ENCODE results near the gene FAM117B.

The FAM117B gene

DNA sequence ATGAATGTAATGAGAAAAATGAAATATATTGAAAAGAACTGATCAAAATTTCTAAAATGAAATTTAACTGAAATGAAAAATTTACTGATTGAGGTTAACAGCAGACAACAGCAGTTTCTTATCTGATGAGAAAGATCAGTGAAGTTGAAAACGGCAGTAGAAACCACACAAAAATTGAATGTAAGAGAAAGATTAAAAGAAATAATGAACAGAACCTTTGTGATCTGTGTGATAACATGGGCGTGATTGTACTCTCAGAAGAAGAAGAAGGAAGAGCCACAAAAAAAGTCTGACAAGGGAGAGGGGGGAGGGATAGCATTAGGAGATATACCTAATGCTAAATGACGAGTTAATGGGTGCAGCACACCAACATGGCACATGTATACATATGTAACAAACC, 45.2 kb downstream of the FAM117B start:
- TF ChIP-seq, protein P1, sequence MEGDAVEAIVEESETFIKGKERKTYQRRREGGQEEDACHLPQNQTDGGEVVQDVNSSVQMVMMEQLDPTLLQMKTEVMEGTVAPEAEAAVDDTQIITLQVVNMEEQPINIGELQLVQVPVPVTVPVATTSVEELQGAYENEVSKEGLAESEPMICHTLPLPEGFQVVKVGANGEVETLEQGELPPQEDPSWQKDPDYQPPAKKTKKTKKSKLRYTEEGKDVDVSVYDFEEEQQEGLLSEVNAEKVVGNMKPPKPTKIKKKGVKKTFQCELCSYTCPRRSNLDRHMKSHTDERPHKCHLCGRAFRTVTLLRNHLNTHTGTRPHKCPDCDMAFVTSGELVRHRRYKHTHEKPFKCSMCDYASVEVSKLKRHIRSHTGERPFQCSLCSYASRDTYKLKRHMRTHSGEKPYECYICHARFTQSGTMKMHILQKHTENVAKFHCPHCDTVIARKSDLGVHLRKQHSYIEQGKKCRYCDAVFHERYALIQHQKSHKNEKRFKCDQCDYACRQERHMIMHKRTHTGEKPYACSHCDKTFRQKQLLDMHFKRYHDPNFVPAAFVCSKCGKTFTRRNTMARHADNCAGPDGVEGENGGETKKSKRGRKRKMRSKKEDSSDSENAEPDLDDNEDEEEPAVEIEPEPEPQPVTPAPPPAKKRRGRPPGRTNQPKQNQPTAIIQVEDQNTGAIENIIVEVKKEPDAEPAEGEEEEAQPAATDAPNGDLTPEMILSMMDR (IDR thresholded peaks at IDR 0.05; ENCODE audit: control insufficient read depth, insufficient read depth, low read depth, low read length, missing control alignments) = no peak
- H3K4me3 ChIP-seq (ENCODE audit: control insufficient read depth, low read depth, low read length) = no peak overlapping the region
- no peak for DNase-seq (ENCODE audit: low read depth)

- TF ChIP-seq, protein P1 (IDR thresholded peaks at IDR 0.05; ENCODE audit: control insufficient read depth, insufficient read depth, low read depth, low read length, missing control alignments) = no peak
- DNase-seq (ENCODE audit: low read depth) = no peak
Measured at GRCh38 chr2:202680512-202680911, 45.7 kb downstream of the FAM117B start.

DNA sequence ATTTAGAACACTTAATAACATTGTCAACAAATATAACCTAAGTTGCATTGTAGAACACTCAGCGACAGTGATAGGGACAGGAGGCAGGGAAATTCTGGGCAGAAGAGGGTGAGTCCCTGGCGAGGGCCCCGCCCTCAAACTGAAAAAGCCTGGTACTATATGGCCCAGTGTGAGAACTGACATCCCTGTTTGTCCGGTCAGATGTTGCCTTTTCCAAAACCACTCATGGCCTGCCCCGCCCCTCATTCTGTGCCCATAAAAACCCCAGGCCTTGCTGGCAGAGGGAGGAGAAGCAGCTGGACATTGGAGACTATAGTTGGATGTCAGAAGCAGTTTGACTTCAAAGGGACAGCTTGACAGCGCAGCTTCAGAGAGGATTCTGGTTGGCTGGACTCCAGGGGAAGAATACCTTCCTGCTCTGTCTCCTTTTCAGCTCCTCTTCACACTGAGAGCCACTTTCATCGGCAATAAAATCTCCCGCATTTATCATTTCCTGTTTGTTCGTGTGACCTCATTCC, 47.0 kb downstream of the FAM117B start:
- no peak for DNase-seq (ENCODE audit: low read depth)
- TF ChIP-seq, protein P1 (IDR thresholded peaks at IDR 0.05; ENCODE audit: control insufficient read depth, insufficient read depth, low read depth, low read length, missing control alignments) = no peak
- no peak overlapping the region for H3K4me3 ChIP-seq (ENCODE audit: control insufficient read depth, low read depth, low read length)

More at GRCh38 chr2:202680512-202680911, 45.7 kb downstream of the FAM117B start:
- no peak overlapping the region for H3K4me3 ChIP-seq (ENCODE audit: control insufficient read depth, low read depth, low read length)

DNA sequence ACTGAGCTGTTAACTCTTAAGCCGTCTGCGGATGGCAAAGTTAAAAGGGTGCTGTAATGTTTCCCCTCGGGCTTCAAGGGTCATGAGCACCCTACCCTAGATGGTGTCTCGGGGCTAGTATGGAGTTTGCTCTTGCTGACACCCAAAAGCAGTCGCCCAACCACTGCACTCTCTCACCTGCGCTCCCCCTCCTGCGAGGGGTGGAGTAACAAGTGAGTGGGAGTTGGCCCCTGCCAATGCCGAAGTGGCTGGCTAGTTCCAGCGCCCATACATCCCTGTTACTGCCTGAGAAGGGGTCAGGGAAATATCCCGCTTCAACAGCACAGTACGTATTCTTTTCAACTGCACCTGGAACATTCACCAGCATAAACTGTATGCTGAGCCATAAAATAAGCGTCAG, 47.5 kb downstream of the FAM117B start:
- no peak overlapping the region for H3K4me3 ChIP-seq (ENCODE audit: control insufficient read depth, low read depth, low read length)
- DNase-seq (ENCODE audit: low read depth) = no peak
- TF ChIP-seq, protein P1 (IDR thresholded peaks at IDR 0.05; ENCODE audit: control insufficient read depth, insufficient read depth, low read depth, low read length, missing control alignments) = no peak

DNA sequence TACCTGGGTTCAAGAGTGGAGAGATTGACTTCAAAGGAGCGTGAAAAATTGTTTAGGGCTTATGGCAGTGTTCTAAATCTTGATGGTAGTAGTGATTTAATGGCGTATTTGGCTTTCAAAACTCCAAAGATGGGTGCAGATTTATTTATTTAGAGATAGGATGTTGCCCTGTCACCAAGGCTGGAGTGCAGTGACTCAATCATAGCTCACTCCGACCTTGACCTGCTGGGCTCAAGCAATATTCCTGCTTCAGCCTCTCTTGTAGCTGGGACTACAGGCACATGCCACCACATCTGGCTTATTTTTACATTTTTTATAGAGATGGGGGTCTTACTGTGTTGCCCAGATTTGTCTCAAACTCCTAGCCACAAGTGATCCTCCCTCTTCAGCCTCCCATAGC, 52.5 kb downstream of the FAM117B start:
- no peak for DNase-seq (ENCODE audit: low read depth)
- H3K4me3 ChIP-seq (ENCODE audit: control insufficient read depth, low read depth, low read length) = no peak overlapping the region
- TF ChIP-seq, protein P1 (IDR thresholded peaks at IDR 0.05; ENCODE audit: control insufficient read depth, insufficient read depth, low read depth, low read length, missing control alignments) = no peak

GRCh38 chr2:202689459-202689858, 54.7 kb downstream of the FAM117B start:
- no peak overlapping the region for H3K4me3 ChIP-seq (ENCODE audit: control insufficient read depth, low read depth, low read length)
- TF ChIP-seq, protein P1 (IDR thresholded peaks at IDR 0.05; ENCODE audit: control insufficient read depth, insufficient read depth, low read depth, low read length, missing control alignments) = no peak
- DNase-seq (ENCODE audit: low read depth) = no peak

DNA sequence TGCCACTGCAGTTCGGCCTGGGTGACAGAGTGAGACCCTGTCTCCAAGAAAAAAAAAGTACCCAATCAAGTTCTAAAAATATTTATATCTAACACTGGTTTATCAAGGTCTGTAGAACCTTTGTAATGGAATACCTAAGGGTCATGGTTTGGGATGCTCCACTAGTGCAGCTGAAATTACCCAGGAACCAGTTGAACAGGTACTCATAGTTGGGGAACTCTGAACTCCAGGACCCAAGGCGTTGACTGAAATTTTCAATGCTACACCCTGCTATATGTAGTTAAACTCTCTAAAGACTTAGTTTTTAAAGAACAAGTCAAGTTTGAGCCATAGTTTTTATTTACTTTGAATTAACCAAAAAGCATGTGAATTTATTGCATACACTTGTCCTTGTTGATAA, 55.1 kb downstream of the FAM117B start:
- H3K4me3 ChIP-seq (ENCODE audit: control insufficient read depth, low read depth, low read length) = no peak overlapping the region
- DNase-seq (ENCODE audit: low read depth) = no peak
- TF ChIP-seq, protein P1 (IDR thresholded peaks at IDR 0.05; ENCODE audit: control insufficient read depth, insufficient read depth, low read depth, low read length, missing control alignments) = no peak

Measured in AG09309 (cell line).